ENCODE data around the gene CLEC6A.
"Not testable (repeated sequence)": the region's sequence is repeated elsewhere in the genome, so short reads cannot be mapped to it uniquely, and the experiment has no call there.

CLEC6A gene

DNA sequence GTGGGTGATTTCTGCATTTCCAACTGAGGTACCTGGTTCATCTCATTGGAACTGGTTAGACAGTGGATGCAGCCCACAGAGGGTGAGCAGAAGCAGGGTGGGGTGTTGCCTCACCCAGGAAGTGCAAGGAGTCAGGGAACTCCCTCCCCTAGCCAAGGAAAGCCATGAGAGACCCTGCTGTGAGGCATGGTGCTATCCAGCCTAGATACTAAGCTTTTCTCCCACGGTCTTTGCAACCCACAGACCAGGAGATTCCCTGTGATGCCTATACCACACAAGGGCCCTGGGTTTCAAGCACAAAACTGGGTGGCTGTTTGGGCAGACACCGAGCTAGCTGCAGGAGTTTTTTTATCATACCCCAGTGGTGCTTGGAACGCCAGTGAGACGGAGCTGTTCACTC lies 39.9 kb downstream of the CLEC6A start:
- DNase-seq (ENCODE audit: low read depth), result not testable (repeated sequence)

DNA sequence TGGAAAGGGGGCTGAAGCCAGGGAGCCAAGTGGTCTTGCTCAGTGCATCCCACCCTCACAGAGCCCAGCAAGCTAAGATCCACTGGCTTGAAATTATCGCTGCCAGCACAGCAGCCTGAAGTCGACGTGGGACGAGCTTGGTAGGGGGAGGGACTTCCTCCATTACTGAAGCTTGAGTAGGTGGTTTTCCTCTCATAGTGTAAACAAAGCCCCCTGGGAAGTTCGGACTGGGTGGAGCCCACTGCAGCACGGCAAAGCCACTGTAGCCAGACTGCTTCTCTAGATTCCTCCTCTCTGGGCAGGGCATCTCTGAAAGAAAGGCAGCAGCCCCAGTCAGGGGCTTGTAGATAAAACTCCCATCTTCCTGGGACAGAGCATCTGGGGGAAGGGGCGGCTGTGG lies 40.3 kb downstream of the CLEC6A start:
- not testable (repeated sequence) for DNase-seq (ENCODE audit: low read depth)

DNA sequence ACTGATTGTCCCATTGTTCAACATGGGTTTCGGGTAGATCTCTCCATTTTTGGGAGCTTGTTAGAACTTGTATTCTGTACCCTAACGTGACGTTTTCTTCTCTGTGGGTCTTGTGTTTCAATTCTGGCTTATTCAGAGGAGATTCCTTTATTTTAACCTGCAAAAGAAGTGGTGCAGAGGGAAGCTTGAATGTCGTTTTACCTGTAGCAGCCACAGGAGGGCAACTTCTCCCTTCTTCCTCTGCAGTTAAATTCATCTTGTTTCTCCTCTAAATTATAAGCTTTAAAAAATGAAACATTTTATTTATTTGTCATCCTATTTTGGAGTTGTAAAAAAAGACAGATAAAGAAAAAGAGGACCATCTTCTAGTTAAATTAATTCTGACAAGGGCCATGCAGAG lies 43.9 kb downstream of the CLEC6A start:
- no peak for DNase-seq (ENCODE audit: low read depth)

DNA sequence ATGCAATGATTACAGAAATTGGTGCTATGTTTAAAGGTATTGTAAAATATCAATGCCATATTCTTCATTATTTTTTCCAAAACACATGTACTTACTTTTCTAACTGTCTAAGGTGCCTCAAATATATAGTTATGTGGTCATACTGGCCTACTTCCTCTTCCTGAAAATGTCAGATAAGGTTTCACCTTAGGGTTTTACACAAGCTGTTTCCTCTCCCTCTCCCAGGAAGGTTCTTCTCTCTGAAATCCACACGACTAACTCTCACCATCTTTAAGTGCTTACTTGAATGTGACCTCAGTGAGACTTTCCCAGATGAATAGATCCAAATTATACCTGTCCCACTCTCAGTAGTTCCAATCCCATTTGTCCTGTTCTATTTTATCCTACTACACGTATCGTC lies 46.0 kb downstream of the CLEC6A start:
- DNase-seq (ENCODE audit: low read depth), result no peak

DNA sequence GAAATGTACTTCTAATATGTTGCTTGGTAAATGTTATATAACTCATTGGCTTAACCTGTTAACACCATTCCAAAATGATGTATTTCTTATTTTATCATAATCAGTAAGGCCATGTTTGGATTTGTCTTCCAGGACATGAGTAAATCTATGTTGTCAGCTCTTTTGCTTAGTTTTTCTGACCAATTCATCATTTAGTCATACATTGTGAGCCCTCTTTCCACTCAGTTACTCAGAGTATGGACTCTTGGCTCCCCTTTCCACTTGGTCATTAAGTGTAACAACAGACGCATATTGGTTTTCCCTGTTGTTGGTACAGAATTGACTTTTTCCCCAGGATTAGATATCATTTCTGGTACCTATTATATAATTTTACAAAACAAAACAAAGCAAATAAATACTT lies 48.6 kb downstream of the CLEC6A start:
- no peak for DNase-seq (ENCODE audit: low read depth)

DNA sequence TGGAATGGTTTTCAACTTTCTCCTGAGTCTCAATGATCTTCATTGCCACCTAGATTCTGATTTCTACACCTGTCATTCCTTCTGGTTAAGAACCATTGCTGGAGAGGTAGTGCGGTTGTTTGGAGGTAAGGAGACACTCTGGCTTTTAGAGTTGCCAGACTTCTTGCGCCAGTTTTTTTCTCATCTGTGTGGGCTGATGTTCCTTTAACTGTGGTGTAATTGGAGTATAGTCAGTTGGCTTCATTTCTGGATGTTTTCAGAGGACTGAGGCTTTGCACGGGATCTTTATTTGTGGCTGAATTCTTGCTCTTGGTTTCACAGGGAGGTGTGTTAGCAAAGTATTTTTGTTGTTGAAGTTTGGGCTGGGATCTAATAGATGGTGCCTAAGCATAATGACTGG lies 51.8 kb downstream of the CLEC6A start:
- DNase-seq (ENCODE audit: low read depth), result no peak

DNA sequence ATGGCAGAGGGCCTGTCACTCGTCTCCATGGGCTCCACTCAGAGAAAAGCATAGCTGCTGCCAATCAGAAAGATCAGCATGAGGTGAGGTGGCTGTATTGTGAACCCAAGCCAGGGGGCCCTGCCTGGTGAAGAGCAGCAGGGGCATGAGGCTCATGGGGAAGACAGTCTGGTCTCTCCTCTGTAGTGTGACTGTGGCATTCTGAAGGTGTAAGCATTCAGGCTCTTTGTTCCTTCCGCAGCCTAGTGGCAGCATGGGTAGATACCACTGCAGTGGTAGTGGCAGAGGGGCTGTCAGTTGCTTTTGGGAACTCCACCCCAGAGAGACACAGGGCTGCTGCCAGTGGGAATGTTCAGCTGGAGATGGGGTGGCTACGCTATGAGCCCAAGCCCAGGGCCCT lies 52.5 kb downstream of the CLEC6A start:
- no peak for DNase-seq (ENCODE audit: low read depth)

DNA sequence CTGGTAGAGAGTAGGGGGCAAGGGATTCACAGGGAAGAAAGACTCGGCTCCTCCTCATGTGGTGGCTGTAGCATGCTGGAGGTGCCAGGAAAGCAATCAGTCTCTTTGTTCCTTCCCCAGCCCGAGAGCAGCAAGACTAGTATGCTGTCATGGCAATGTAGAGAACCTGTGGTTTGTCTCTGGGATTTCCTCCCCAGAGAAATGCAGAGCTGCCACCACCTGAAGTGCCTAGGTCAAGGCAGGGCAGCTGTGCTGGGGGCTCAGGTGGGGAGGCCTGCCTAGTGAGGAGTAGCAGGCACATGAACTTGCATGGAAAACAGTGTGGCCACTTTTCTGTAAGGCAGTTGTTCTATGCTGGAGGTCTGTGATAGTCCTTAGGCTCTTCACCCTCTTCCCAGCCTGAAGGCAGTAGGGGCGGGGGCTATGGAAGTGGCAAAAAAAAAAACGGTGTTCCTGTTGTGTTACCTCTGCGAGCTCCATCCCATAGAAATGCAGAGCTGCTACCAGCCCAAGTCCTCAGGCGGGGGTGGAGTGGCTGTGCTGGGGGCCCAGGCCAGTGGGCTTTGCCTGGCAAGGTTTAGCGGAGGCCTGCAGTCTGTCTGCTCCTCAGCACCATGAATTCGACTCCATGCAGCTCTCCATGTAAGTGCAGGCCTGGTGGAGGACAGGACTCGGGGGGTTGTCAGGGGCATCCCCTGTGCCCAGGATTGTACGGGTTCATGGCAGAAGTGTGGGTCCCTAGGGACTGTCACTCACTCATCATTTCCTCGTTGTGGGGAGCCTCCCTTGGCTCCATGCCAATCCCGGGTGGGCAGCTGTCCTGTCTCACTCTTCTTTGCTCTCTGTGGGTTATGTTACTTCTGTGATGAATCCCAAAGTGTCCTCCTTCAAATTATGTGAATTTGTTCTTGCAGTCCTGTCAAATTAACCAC lies 53.4 kb downstream of the CLEC6A start:
- DNase-seq (ENCODE audit: low read depth), result no peak

DNA sequence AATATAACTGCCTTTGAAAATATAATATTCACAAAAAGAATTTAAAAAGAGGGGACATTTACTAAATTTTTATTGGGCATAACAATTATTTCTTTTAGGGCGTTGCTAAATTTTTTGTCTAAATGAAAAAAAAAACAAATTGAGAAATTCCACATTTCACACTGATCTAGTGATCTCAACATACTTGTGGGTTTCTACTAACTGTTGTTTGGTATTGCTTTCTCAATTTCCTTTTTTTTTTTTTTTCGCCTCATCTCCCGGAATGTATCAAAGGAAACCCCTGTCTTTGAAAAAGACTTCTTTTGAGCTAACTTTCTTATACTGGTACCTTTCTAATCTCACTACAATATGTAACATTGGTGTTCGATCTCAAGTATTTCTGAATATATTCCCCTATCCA lies 57.5 kb downstream of the CLEC6A start, which contains the start of gene CLEC4D:
CLEC4D (plus strand) TSS at position 248 of the 400 bp plus-strand sequence. CDS start 230 bp downstream, outside the sequence.
- no peak for DNase-seq (ENCODE audit: low read depth)

DNA sequence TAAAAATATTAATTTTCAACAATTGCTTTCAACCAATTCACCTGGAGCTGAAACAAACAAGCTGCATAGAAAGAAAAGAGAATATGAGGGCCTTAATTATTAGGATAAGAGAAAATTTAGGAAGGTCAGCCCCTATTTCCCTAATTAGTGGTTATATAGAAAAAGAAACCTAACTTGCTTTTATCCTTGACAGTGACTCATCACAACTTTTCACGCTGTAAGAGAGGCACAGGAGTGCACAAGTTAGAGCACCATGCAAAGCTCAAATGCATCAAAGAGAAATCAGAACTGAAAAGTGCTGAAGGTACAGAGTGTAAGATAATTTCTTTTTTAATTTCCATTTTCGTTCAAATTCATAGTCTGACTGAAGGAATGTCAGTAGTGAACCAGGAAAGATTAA lies 62.2 kb downstream of the CLEC6A start:
- no peak for DNase-seq (ENCODE audit: low read depth)

DNA sequence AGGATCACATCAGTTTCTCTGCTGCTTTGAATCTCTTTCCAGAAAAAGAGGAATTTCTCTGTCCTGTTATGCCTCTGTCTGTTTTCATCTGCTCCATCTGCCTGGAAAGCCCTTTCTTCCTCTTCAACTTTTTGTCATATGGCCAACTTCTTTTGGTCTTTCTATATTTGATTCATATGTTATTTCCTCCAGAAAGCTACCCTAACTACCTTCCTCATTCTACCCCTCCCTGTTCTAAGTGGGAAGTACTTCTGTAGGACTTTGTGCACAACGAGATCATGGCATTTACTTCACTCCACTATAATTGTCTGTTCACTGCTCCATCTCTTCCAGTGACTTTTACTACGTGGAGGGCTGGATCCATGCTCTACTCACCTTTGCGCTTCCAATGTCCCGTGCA lies 63.4 kb downstream of the CLEC6A start:
- no peak for DNase-seq (ENCODE audit: low read depth)

DNA sequence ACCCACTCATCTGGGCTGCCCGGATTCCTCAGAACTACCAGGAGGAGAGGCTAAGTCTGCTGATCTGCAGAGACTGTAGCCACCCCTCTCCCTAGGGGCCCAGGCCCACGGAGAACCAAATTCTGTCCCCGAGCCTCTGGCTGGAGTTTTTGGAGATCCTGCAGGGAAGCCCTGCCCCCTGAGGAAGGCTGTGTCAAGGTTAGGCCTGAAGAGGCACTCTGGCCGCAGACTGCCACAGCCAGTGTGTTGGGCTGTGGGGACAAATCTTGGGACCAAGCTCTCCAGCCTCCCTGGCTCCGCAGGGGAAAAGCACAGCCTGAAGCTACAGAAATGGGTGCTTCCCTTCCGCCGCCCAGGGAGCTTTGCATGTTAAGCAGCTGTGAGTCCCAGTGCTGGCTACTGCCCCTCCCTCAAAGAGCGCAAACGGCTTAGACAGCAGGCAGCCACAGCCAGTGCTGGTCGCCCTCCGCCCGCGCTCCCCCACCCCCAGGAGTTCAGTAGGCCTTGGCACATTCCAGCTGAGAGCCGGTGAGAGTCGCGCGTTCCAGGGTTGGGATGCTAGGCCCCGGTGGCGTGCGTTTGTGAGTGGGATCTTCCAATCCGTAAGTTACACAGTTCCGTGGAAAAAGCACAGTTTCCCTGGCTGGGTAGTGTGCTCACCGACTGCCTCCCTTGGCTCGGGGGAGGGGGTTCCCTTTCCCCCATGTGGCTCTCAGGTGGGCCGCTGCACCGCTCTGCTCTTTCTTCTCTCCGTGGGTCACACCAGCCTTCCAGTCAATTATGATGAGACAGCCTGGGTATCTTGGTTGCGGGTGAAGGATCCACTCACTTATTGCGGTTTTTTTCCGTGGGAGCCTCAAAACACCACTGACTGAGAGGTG lies 71.7 kb downstream of the CLEC6A start:
- no peak for DNase-seq (ENCODE audit: low read depth)

Data from activated T-helper 1 cell treated with Interleukin-2 at 50 U/mL for 16 hours (primary cell).